ENCODE data around the gene CCDC82. TPM values are rescaled to one million over a fixed set of nuclear protein-coding genes. Genes with fewer than 3 reads are reported as not detected.

The CCDC82 gene
- total RNA-seq, 1 donor from 2014 or later = 20.4 TPM

GRCh38 chr11:96394773-96395172 lies 5.1 kb upstream of the CCDC82 start:
- H3K9ac ChIP-seq (ENCODE audit: low read depth in 1 of 3, low read length in 3 of 3) = no peak overlapping the region
- H3K27me3 ChIP-seq (ENCODE audit: control insufficient read depth in 3 of 3, insufficient read depth in 3 of 3, low read length in 3 of 3) = no peaks in the 10 kb centered on the region
- no peaks in the 10 kb centered on the region for H3K9me3 ChIP-seq (ENCODE audit: control insufficient read depth in 3 of 3, low read length in 3 of 3)
- no peak overlapping the region for H3K4me3 ChIP-seq (ENCODE audit: low read length in 3 of 3)
- no peaks in the 10 kb centered on the region for H3K36me3 ChIP-seq (ENCODE audit: control insufficient read depth in 3 of 3, insufficient read depth in 3 of 3, low read length in 3 of 3)
- no peak overlapping the region for H3K27ac ChIP-seq (ENCODE audit: low read depth, low read length)
- peaks cover 6 to 13% (median 7%) of the 10 kb centered on the region in 3 donors for H3K4me1 ChIP-seq (ENCODE audit: control insufficient read depth in 3 of 3, insufficient read depth in 3 of 3, low read length in 3 of 3)

GRCh38 chr11:96393753-96394348 lies 4.1 kb upstream of the CCDC82 start:
- no peaks in the 10 kb centered on the region for H3K27me3 ChIP-seq (ENCODE audit: control insufficient read depth in 3 of 3, insufficient read depth in 3 of 3, low read length in 3 of 3)
- H3K36me3 ChIP-seq (ENCODE audit: control insufficient read depth in 3 of 3, insufficient read depth in 3 of 3, low read length in 3 of 3) = no peaks in the 10 kb centered on the region
- no peaks in the 10 kb centered on the region for H3K9me3 ChIP-seq (ENCODE audit: control insufficient read depth in 3 of 3, low read length in 3 of 3)
- no peak overlapping the region for H3K27ac ChIP-seq (ENCODE audit: low read depth, low read length)
- H3K9ac ChIP-seq (ENCODE audit: low read depth in 1 of 3, low read length in 3 of 3) = no peak overlapping the region
- no peak overlapping the region for H3K4me3 ChIP-seq (ENCODE audit: low read length in 3 of 3)
- peaks cover 6 to 13% (median 8%) of the 10 kb centered on the region in 3 donors for H3K4me1 ChIP-seq (ENCODE audit: control insufficient read depth in 3 of 3, insufficient read depth in 3 of 3, low read length in 3 of 3)

- Histone ChIP-seq H3K4me1 (ENCODE audit: control insufficient read depth in 3 of 3, insufficient read depth in 3 of 3, low read length in 3 of 3) (peaks cover 6 to 14% (median 13%) of the 10 kb centered on the region in 3 donors), H3K27me3 (ENCODE audit: control insufficient read depth in 3 of 3, insufficient read depth in 3 of 3, low read length in 3 of 3) (no peaks in the 10 kb centered on the region), H3K9ac (ENCODE audit: low read depth in 1 of 3, low read length in 3 of 3) (no peak overlapping the region), H3K9me3 (ENCODE audit: control insufficient read depth in 3 of 3, low read length in 3 of 3) (no peaks in the 10 kb centered on the region), H3K36me3 (ENCODE audit: control insufficient read depth in 3 of 3, insufficient read depth in 3 of 3, low read length in 3 of 3) (no peaks in the 10 kb centered on the region), H3K4me3 (ENCODE audit: low read length in 3 of 3) (no peak overlapping the region), H3K27ac (ENCODE audit: low read depth, low read length) (no peak overlapping the region)
Observed at GRCh38 chr11:96391698-96392307, 2.1 kb upstream of the CCDC82 start.

- Histone ChIP-seq H3K9me3 (ENCODE audit: control insufficient read depth in 3 of 3, low read length in 3 of 3) (no peaks in the 10 kb centered on the region), H3K9ac (ENCODE audit: low read depth in 1 of 3, low read length in 3 of 3) (peak overlapping the region; percentile 85 to 93 (median 89)), H3K4me1 (ENCODE audit: control insufficient read depth in 3 of 3, insufficient read depth in 3 of 3, low read length in 3 of 3) (peaks cover 6 to 14% (median 13%) of the 10 kb centered on the region in 3 donors), H3K27me3 (ENCODE audit: control insufficient read depth in 3 of 3, insufficient read depth in 3 of 3, low read length in 3 of 3) (no peaks in the 10 kb centered on the region), H3K36me3 (ENCODE audit: control insufficient read depth in 3 of 3, insufficient read depth in 3 of 3, low read length in 3 of 3) (no peaks in the 10 kb centered on the region), H3K4me3 (ENCODE audit: low read length in 3 of 3) (peak overlapping the region; percentile 87 to 93 (median 87)), H3K27ac (ENCODE audit: low read depth, low read length) (peak overlapping the region; percentile 89)
Observed at GRCh38 chr11:96390488-96390792, 728 bp upstream of the CCDC82 start.

GRCh38 chr11:96388891-96389719 lies 607 bp downstream of the CCDC82 start:
- Histone ChIP-seq H3K9ac (ENCODE audit: low read depth in 1 of 3, low read length in 3 of 3) (peak overlapping the region; percentile 86 to 95 (median 89)), H3K27me3 (ENCODE audit: control insufficient read depth in 3 of 3, insufficient read depth in 3 of 3, low read length in 3 of 3) (no peaks in the 10 kb centered on the region), H3K4me1 (ENCODE audit: control insufficient read depth in 3 of 3, insufficient read depth in 3 of 3, low read length in 3 of 3) (peaks cover 6 to 14% (median 13%) of the 10 kb centered on the region in 3 donors), H3K27ac (ENCODE audit: low read depth, low read length) (peak overlapping the region; percentile 89), H3K36me3 (ENCODE audit: control insufficient read depth in 3 of 3, insufficient read depth in 3 of 3, low read length in 3 of 3) (no peaks in the 10 kb centered on the region), H3K9me3 (ENCODE audit: control insufficient read depth in 3 of 3, low read length in 3 of 3) (no peaks in the 10 kb centered on the region), H3K4me3 (ENCODE audit: low read length in 3 of 3) (peak overlapping the region; percentile 87 to 93 (median 87))

GRCh38 chr11:96385187-96385586 lies 4.5 kb downstream of the CCDC82 start:
- Histone ChIP-seq H3K27ac (ENCODE audit: low read depth, low read length) (no peak overlapping the region), H3K27me3 (ENCODE audit: control insufficient read depth in 3 of 3, insufficient read depth in 3 of 3, low read length in 3 of 3) (no peaks in the 10 kb centered on the region), H3K9me3 (ENCODE audit: control insufficient read depth in 3 of 3, low read length in 3 of 3) (no peaks in the 10 kb centered on the region), H3K9ac (ENCODE audit: low read depth in 1 of 3, low read length in 3 of 3) (no peak overlapping the region), H3K4me3 (ENCODE audit: low read length in 3 of 3) (no peak overlapping the region), H3K36me3 (ENCODE audit: control insufficient read depth in 3 of 3, insufficient read depth in 3 of 3, low read length in 3 of 3) (peaks cover 0 to 8% (median 6%) of the 10 kb centered on the region in 3 donors), H3K4me1 (ENCODE audit: control insufficient read depth in 3 of 3, insufficient read depth in 3 of 3, low read length in 3 of 3) (peaks cover 0 to 7% (median 3%) of the 10 kb centered on the region in 3 donors)

- Histone ChIP-seq H3K9me3 (ENCODE audit: control insufficient read depth in 3 of 3, low read length in 3 of 3) (no peaks in the 10 kb centered on the region), H3K27me3 (ENCODE audit: control insufficient read depth in 3 of 3, insufficient read depth in 3 of 3, low read length in 3 of 3) (no peaks in the 10 kb centered on the region), H3K4me3 (ENCODE audit: low read length in 3 of 3) (no peak overlapping the region), H3K27ac (ENCODE audit: low read depth, low read length) (no peak overlapping the region), H3K4me1 (ENCODE audit: control insufficient read depth in 3 of 3, insufficient read depth in 3 of 3, low read length in 3 of 3) (peaks cover 0 to 7% (median 0%) of the 10 kb centered on the region in 3 donors), H3K9ac (ENCODE audit: low read depth in 1 of 3, low read length in 3 of 3) (no peak overlapping the region), H3K36me3 (ENCODE audit: control insufficient read depth in 3 of 3, insufficient read depth in 3 of 3, low read length in 3 of 3) (peaks cover 0 to 8% (median 6%) of the 10 kb centered on the region in 3 donors)
Observed at GRCh38 chr11:96384156-96384555, 5.6 kb downstream of the CCDC82 start.

GRCh38 chr11:96376796-96377195 lies 12.9 kb downstream of the CCDC82 start:
- H3K36me3 ChIP-seq (ENCODE audit: control insufficient read depth in 3 of 3, insufficient read depth in 3 of 3, low read length in 3 of 3) = peaks cover 0 to 11% (median 6%) of the 10 kb centered on the region in 3 donors
- H3K9me3 ChIP-seq (ENCODE audit: control insufficient read depth in 3 of 3, low read length in 3 of 3) = no peaks in the 10 kb centered on the region
- no peak overlapping the region for H3K27ac ChIP-seq (ENCODE audit: low read depth, low read length)
- H3K4me1 ChIP-seq (ENCODE audit: control insufficient read depth in 3 of 3, insufficient read depth in 3 of 3, low read length in 3 of 3) = no peaks in the 10 kb centered on the region
- no peak overlapping the region for H3K9ac ChIP-seq (ENCODE audit: low read depth in 1 of 3, low read length in 3 of 3)
- no peak overlapping the region for H3K4me3 ChIP-seq (ENCODE audit: low read length in 3 of 3)
- H3K27me3 ChIP-seq (ENCODE audit: control insufficient read depth in 3 of 3, insufficient read depth in 3 of 3, low read length in 3 of 3) = no peaks in the 10 kb centered on the region

GRCh38 chr11:96373826-96374225 lies 15.9 kb downstream of the CCDC82 start:
- Histone ChIP-seq H3K27ac (ENCODE audit: low read depth, low read length) (no peak overlapping the region), H3K36me3 (ENCODE audit: control insufficient read depth in 3 of 3, insufficient read depth in 3 of 3, low read length in 3 of 3) (peaks cover 2 to 19% (median 8%) of the 10 kb centered on the region in 3 donors), H3K27me3 (ENCODE audit: control insufficient read depth in 3 of 3, insufficient read depth in 3 of 3, low read length in 3 of 3) (no peaks in the 10 kb centered on the region), H3K9ac (ENCODE audit: low read depth in 1 of 3, low read length in 3 of 3) (no peak overlapping the region), H3K9me3 (ENCODE audit: control insufficient read depth in 3 of 3, low read length in 3 of 3) (no peaks in the 10 kb centered on the region), H3K4me3 (ENCODE audit: low read length in 3 of 3) (no peak overlapping the region), H3K4me1 (ENCODE audit: control insufficient read depth in 3 of 3, insufficient read depth in 3 of 3, low read length in 3 of 3) (no peaks in the 10 kb centered on the region)

- no peaks in the 10 kb centered on the region for H3K9me3 ChIP-seq (ENCODE audit: control insufficient read depth in 3 of 3, low read length in 3 of 3)
- no peak overlapping the region for H3K4me3 ChIP-seq (ENCODE audit: low read length in 3 of 3)
- peaks cover 2 to 27% (median 6%) of the 10 kb centered on the region in 3 donors for H3K36me3 ChIP-seq (ENCODE audit: control insufficient read depth in 3 of 3, insufficient read depth in 3 of 3, low read length in 3 of 3)
- no peaks in the 10 kb centered on the region for H3K4me1 ChIP-seq (ENCODE audit: control insufficient read depth in 3 of 3, insufficient read depth in 3 of 3, low read length in 3 of 3)
- H3K27me3 ChIP-seq (ENCODE audit: control insufficient read depth in 3 of 3, insufficient read depth in 3 of 3, low read length in 3 of 3) = no peaks in the 10 kb centered on the region
- no peak overlapping the region for H3K9ac ChIP-seq (ENCODE audit: low read depth in 1 of 3, low read length in 3 of 3)
- no peak overlapping the region for H3K27ac ChIP-seq (ENCODE audit: low read depth, low read length)
Observed at GRCh38 chr11:96367342-96367741, 22.4 kb downstream of the CCDC82 start.

Data from skeletal muscle tissue (tissue), 4 donors.